KMS-11 (cell line): Measurements from ENCODE around the gene BRCC3.
A peak's percentile ranks its signal among the peaks of the same experiment; 100 is the strongest.

Source experiments
- H2AFZ ChIP-seq: fragments of 200-600 bp; sonication (generic); 2 replicates; pipeline ENCODE4 v1.6.1; 2016; ENCODE audit warnings: antibody characterized with exemption, mixed run types, low read depth
- H3K27ac ChIP-seq: fragments of 200-600 bp; sonication (generic); 2 replicates; pipeline ENCODE4 v1.6.1; 2016; ENCODE audit warnings: mild to moderate bottlenecking, mixed run types
- H3K27me3 ChIP-seq: fragments of 200-600 bp; sonication (generic); 2 replicates; pipeline ENCODE4 v1.6.1; 2017; ENCODE audit warnings: mild to moderate bottlenecking, low read depth, mixed run types, moderate library complexity; ENCODE audit not compliant: insufficient read depth
- H3K36me3 ChIP-seq: fragments of 200-600 bp; sonication (generic); 2 replicates; pipeline ENCODE4 v1.6.1; 2017; ENCODE audit warnings: mild to moderate bottlenecking, mixed run types; ENCODE audit not compliant: insufficient read depth
- H3K4me1 ChIP-seq: fragments of 200-600 bp; sonication (generic); 2 replicates; pipeline ENCODE4 v1.6.1; 2016; ENCODE audit warnings: mild to moderate bottlenecking, low read depth, mixed run types; ENCODE audit not compliant: poor library complexity, severe bottlenecking
- H3K4me2 ChIP-seq: fragments of 200-600 bp; sonication (generic); 2 replicates; pipeline ENCODE4 v1.7.0; 2016; ENCODE audit warnings: mild to moderate bottlenecking, mixed run types
- H3K4me3 ChIP-seq: fragments of 200-600 bp; sonication (generic); IDR thresholded peaks from 2 replicates; pipeline ENCODE4 v1.6.1; 2017; ENCODE audit warnings: low read depth, low read length, mixed read lengths; ENCODE audit not compliant: insufficient read depth
- H3K79me2 ChIP-seq: fragments of 200-600 bp; sonication (generic); 2 replicates; pipeline ENCODE4 v1.6.1; 2016; ENCODE audit warnings: low read depth, mixed run types; ENCODE audit not compliant: insufficient read depth
- H3K9ac ChIP-seq: fragments of 200-600 bp; sonication (generic); 2 replicates; pipeline ENCODE4 v1.6.1; 2016; ENCODE audit warnings: mild to moderate bottlenecking, mixed run types
- H4K20me1 ChIP-seq: fragments of 200-600 bp; sonication (generic); 2 replicates; pipeline ENCODE4 v1.6.1; 2016; ENCODE audit warnings: mild to moderate bottlenecking, mixed run types; ENCODE audit not compliant: insufficient read depth
- CTCF ChIP-seq: fragments of 200-600 bp; sonication (generic); conservative IDR thresholded peaks from 2 replicates; pipeline ENCODE4 v1.6.1; 2017; ENCODE audit warnings: low read depth, mild to moderate bottlenecking, antibody characterized with exemption, low read length, moderate library complexity, mixed read lengths

BRCC3 gene

GRCh38 chrX:155026727-155027508, 44.4 kb upstream of the BRCC3 start, which contains the start of gene FUNDC2:
Gene FUNDC2 (plus strand): TSS chrX:155026844. CDS start chrX:155026939, 95 bp downstream.
- Histone ChIP-seq H3K4me3 (no peak within 1 kb of the TSS), H4K20me1 (no peaks in the 10 kb centered on the region), H2AFZ (peak within 1 kb of the TSS; percentile 64), H3K27ac (peak within 1 kb of the TSS; percentile 91), H3K27me3 (no peaks in the 10 kb centered on the region), H3K4me1 (peaks cover 28% of the 10 kb centered on the region), H3K36me3 (no peaks in the 10 kb centered on the region), H3K9ac (peak within 1 kb of the TSS; percentile 77), H3K79me2 (peaks cover 18% of the 10 kb centered on the region; the same call in 1 of the 2 replicates), H3K4me2 (peak within 1 kb of the TSS; percentile 53)
- TF ChIP-seq CTCF = no peak

- TF ChIP-seq CTCF = no peak
- peak overlapping the region; percentile 91 for H3K27ac ChIP-seq
- H3K9ac ChIP-seq = peak overlapping the region; percentile 77
- H4K20me1 ChIP-seq = no peaks in the 10 kb centered on the region
- H3K4me1 ChIP-seq = peaks cover 28% of the 10 kb centered on the region
- no peaks in the 10 kb centered on the region for H3K27me3 ChIP-seq
- peak overlapping the region; percentile 12 for H2AFZ ChIP-seq
- peak overlapping the region; percentile 53 for H3K4me2 ChIP-seq
- H3K79me2 ChIP-seq = peaks cover 18% of the 10 kb centered on the region; the same call in 1 of the 2 replicates
- no peak overlapping the region for H3K4me3 ChIP-seq
- no peaks in the 10 kb centered on the region for H3K36me3 ChIP-seq
Observed at GRCh38 chrX:155027509-155028066, 43.7 kb upstream of the BRCC3 start.

GRCh38 chrX:155028129-155028528, 43.2 kb upstream of the BRCC3 start:
- Histone ChIP-seq H3K4me2 (peak overlapping the region; percentile 53), H3K9ac (peak overlapping the region; percentile 77), H4K20me1 (no peaks in the 10 kb centered on the region), H3K4me1 (peaks cover 28% of the 10 kb centered on the region), H3K27ac (peak overlapping the region; percentile 91), H2AFZ (peak overlapping the region; percentile 12; the same call in 1 of the 2 replicates), H3K27me3 (no peaks in the 10 kb centered on the region), H3K36me3 (no peaks in the 10 kb centered on the region), H3K79me2 (peaks cover 18% of the 10 kb centered on the region; the same call in 1 of the 2 replicates), H3K4me3 (no peak overlapping the region)
- TF ChIP-seq CTCF = no peak

GRCh38 chrX:155028877-155029291, 42.4 kb upstream of the BRCC3 start:
- Histone ChIP-seq H3K4me1 (peaks cover 28% of the 10 kb centered on the region), H3K4me3 (no peak overlapping the region), H3K27me3 (no peaks in the 10 kb centered on the region), H4K20me1 (no peaks in the 10 kb centered on the region), H3K36me3 (no peaks in the 10 kb centered on the region), H3K4me2 (peak overlapping the region; percentile 53), H3K27ac (no peak overlapping the region; the same call in 1 of the 2 replicates), H3K9ac (no peak overlapping the region), H2AFZ (no peak overlapping the region), H3K79me2 (peaks cover 18% of the 10 kb centered on the region; the same call in 1 of the 2 replicates)
- TF ChIP-seq CTCF = no peak
